Kidney (tissue), 14 donors: Measurements from ENCODE around the gene TUSC2. TPM values are rescaled to one million over a fixed set of nuclear protein-coding genes. Genes with fewer than 3 reads are reported as not detected.

ENCODE experiments used
- DNase-seq, 5 donors: peaks; one replicate each; pipeline ENCODE4 v3.0.0-alpha.2; 2013 to 2020
- FAIRE-seq: peaks from 2 replicates; lab custom pipeline; 2012; peaks lifted over from hg19 to GRCh38; lab: Jason Lieb, UNC
- H3K27ac ChIP-seq, 2 donors: one replicate each; pipeline ENCODE4 v1.7.0; 2013; ENCODE audit warnings: low read depth in 2 of 2, low read length in 2 of 2, inconsistent platforms in 1 of 2
- H3K27me3 ChIP-seq: one replicate; pipeline ENCODE4 v1.7.1; 2013; ENCODE audit warnings: low read length, inconsistent platforms; ENCODE audit not compliant: control insufficient read depth, insufficient read depth
- H3K36me3 ChIP-seq, 3 donors: one replicate each; pipeline versions ENCODE4 v1.7.0 to v1.7.1; 2013; ENCODE audit warnings: low read length in 3 of 3, control low read depth in 1 of 3, inconsistent platforms in 1 of 3; ENCODE audit not compliant: insufficient read depth in 3 of 3, control insufficient read depth in 2 of 3
- H3K4me1 ChIP-seq, 3 donors: one replicate each; pipeline versions ENCODE4 v1.7.0 to v1.7.1; 2013; ENCODE audit warnings: low read length in 3 of 3, inconsistent platforms in 1 of 3, low read depth in 1 of 3; ENCODE audit not compliant: control insufficient read depth in 2 of 3, insufficient read depth in 2 of 3
- H3K4me3 ChIP-seq, 3 donors: one replicate each; pipeline versions ENCODE4 v1.7.0 to v1.8.1; 2013; ENCODE audit warnings: low read length in 3 of 3, control low read depth in 1 of 3, inconsistent platforms in 1 of 3
- H3K9ac ChIP-seq, 3 donors: one replicate each; pipeline versions ENCODE4 v1.7.0 to v1.7.1; 2013; ENCODE audit warnings: low read length in 3 of 3, control low read depth in 1 of 3, inconsistent platforms in 1 of 3
- H3K9me3 ChIP-seq, 3 donors: one replicate each; pipeline versions ENCODE4 v1.7.0 to v1.7.1; 2013; ENCODE audit warnings: low read length in 3 of 3, control low read depth in 1 of 3, inconsistent platforms in 1 of 3; ENCODE audit not compliant: control insufficient read depth in 2 of 3, insufficient read depth in 1 of 3
- CTCF ChIP-seq: IDR thresholded peaks from 3 replicates; pipeline ENCODE4 v1.5.1; 2012; ENCODE audit warnings: mild to moderate bottlenecking, moderate library complexity, borderline replicate concordance; ENCODE audit not compliant: insufficient read depth; ENCODE audit errors: extremely low read depth
- intact Hi-C: fragments of 100-400 bp; cut with DNase I; formaldehyde crosslinking; loops from one replicate; pipeline ENCODE4 v1.11.1; 2022
- polyA plus RNA-seq: library from polyadenylated mRNA; stranded (reverse); fragments of 350-450 nt; fragmentation: Illumina TruSeq; extraction: RNeasy Lipid Tissue Mini Kit (QIAGEN cat#74804); gene quantifications from one replicate; pipeline ENCODE4 v1.2.3, GENCODE V29; 2014; ENCODE audit warnings: low read depth, low replicate concordance; ENCODE audit not compliant: insufficient read depth
- total RNA-seq: library from RNA; stranded (reverse); fragmentation: NEBNext Ultra II Directional; extraction: Animal tissue kit (Norgen Biotek cat#: 25700); gene quantifications from one replicate; pipeline ENCODE4 v1.2.1, GENCODE V29; 2021
- donor health status: control.
- donor health status: control.
- donor health status: control.
- donor health status: control.
- donor health status: control.
- donor health status: DM: yes; HTN: yes; CAD: no.
- donor health status: Normal renal cell carcinoma (clear cell type).

The TUSC2 gene
- total and polyA plus RNA-seq, 2 donors from 2014 or later, result 33.6 to 60.0 TPM

- TF ChIP-seq CTCF, result no peak
- H3K9ac ChIP-seq, result peak overlapping the region in 1 of 3 donors; percentile 38
- peak overlapping the region; percentile 86 to 87 for H3K27ac ChIP-seq
- peak in 1 of 5 donors; percentile 63 for DNase-seq
- H3K4me1 ChIP-seq, result peaks cover 3 to 46% (median 31%) of the 10 kb centered on the region in 3 donors
- H3K27me3 ChIP-seq, result no peaks in the 10 kb centered on the region
- peaks cover 3 to 15% (median 12%) of the 10 kb centered on the region in 3 donors for H3K36me3 ChIP-seq
- no peaks in the 10 kb centered on the region for H3K9me3 ChIP-seq
- peak overlapping the region in 1 of 3 donors; percentile 25 for H3K4me3 ChIP-seq
- intact Hi-C loops, result no loop called here
- no peak for FAIRE-seq
Measured at GRCh38 chr3:50323614-50324199, 4.3 kb downstream of the TUSC2 start.

- H3K4me1 ChIP-seq, result peaks cover 3 to 52% (median 30%) of the 10 kb centered on the region in 3 donors
- peak overlapping the region in 1 of 3 donors; percentile 81 for H3K9ac ChIP-seq
- peak in 2 of 5 donors; percentile 19 to 71 for DNase-seq
Measured at GRCh38 chr3:50323092-50323600, 4.9 kb downstream of the TUSC2 start.

GRCh38 chr3:50322386-50323091 is 5.5 kb downstream of the TUSC2 start, which contains the start of gene HYAL2:
Gene HYAL2, minus strand, starts transcription at chr3:50322745. Its CDS starts 2,256 bp downstream, at chr3:50320489.
- DNase-seq, result peak; percentile 43 to 91 (median 69)
- FAIRE-seq, result no peak

More at GRCh38 chr3:50323092-50323600, 4.9 kb downstream of the TUSC2 start:
- no peak for TF ChIP-seq CTCF
- peak overlapping the region; percentile 86 to 87 for H3K27ac ChIP-seq
- intact Hi-C loops, result no loop called here
- peaks cover 3 to 21% (median 12%) of the 10 kb centered on the region in 3 donors for H3K36me3 ChIP-seq
- H3K9me3 ChIP-seq, result no peaks in the 10 kb centered on the region
- no peaks in the 10 kb centered on the region for H3K27me3 ChIP-seq
- FAIRE-seq, result no peak
- peak overlapping the region in 1 of 3 donors; percentile 98 for H3K4me3 ChIP-seq

More at GRCh38 chr3:50322386-50323091, 5.5 kb downstream of the TUSC2 start, which contains the start of gene HYAL2:
- peak within 1 kb of the TSS; percentile 97 to 99 for H3K27ac ChIP-seq
- peaks cover 3 to 54% (median 30%) of the 10 kb centered on the region in 3 donors for H3K4me1 ChIP-seq
- no peaks in the 10 kb centered on the region for H3K27me3 ChIP-seq
- H3K9me3 ChIP-seq, result no peaks in the 10 kb centered on the region
- peak within 1 kb of the TSS; percentile 44 to 85 (median 51) for H3K9ac ChIP-seq
- H3K36me3 ChIP-seq, result peaks cover 3 to 24% (median 12%) of the 10 kb centered on the region in 3 donors
- intact Hi-C loops, result no loop called here
- no peak for TF ChIP-seq CTCF
- H3K4me3 ChIP-seq, result peak within 1 kb of the TSS; percentile 71 to 98 (median 78)
